Measurements from ENCODE around the gene NTRK1. TPM values are rescaled to one million over a fixed set of nuclear protein-coding genes. Genes with fewer than 3 reads are reported as not detected.

Gene NTRK1
- polyA plus RNA-seq, 10 donors: 0.17 to 1.1 (median 0.60) TPM

Other genes with a start within 250 kb of the NTRK1 start
- gene HAPLN2, start 241.4 kb upstream of the NTRK1 start, polyA plus RNA-seq (ENCODE audit: insufficient read length in 10 of 10): under 1 TPM in 8 of 10 donors, not detected in 2; 0.13 to 0.98 (median 0.27) TPM
- 1 to 10 TPM; 1.7 to 5.7 (median 2.1) TPM for gene BCAN, start 218.7 kb upstream of the NTRK1 start, polyA plus RNA-seq (ENCODE audit: insufficient read length in 10 of 10)
- gene NES, start 183.5 kb upstream of the NTRK1 start, polyA plus RNA-seq (ENCODE audit: insufficient read length in 10 of 10): 1,000 to 10,000 TPM in 1 of 10 donors, 100 to 1,000 TPM in 9; 584 to 1,081 (median 826) TPM
- gene CRABP2, start 155.3 kb upstream of the NTRK1 start, polyA plus RNA-seq (ENCODE audit: insufficient read length in 10 of 10): 100 to 1,000 TPM; 191 to 363 (median 287) TPM
- 10 to 100 TPM; 13.7 to 27.2 (median 18.3) TPM for gene METTL25B, start 132.4 kb upstream of the NTRK1 start, polyA plus RNA-seq (ENCODE audit: insufficient read length in 10 of 10)
- gene ISG20L2, start 132.1 kb upstream of the NTRK1 start, polyA plus RNA-seq (ENCODE audit: insufficient read length in 10 of 10): 10 to 100 TPM; 20.9 to 28.4 (median 25.2) TPM
- 10 to 100 TPM; 58.4 to 72.1 (median 65.6) TPM for gene MRPL24, start 119.8 kb upstream of the NTRK1 start, polyA plus RNA-seq (ENCODE audit: insufficient read length in 10 of 10)
- 100 to 1,000 TPM; 117 to 171 (median 142) TPM for gene HDGF, start 109.2 kb upstream of the NTRK1 start, polyA plus RNA-seq (ENCODE audit: insufficient read length in 10 of 10)
- gene PRCC, start 93.3 kb upstream of the NTRK1 start, polyA plus RNA-seq (ENCODE audit: insufficient read length in 10 of 10): 10 to 100 TPM; 49.9 to 78.1 (median 64.9) TPM
- 1 to 10 TPM in 1 of 10 donors, under 1 TPM in 9; 0.24 to 1.8 (median 0.67) TPM for gene SH2D2A, start 44.0 kb upstream of the NTRK1 start, polyA plus RNA-seq (ENCODE audit: insufficient read length in 10 of 10)
- under 1 TPM; 0.20 to 0.54 (median 0.33) TPM for gene INSRR, start 1.7 kb upstream of the NTRK1 start, polyA plus RNA-seq (ENCODE audit: insufficient read length in 10 of 10)
- 10 to 100 TPM; 18.1 to 30.3 (median 22.0) TPM for gene PEAR1, start 32.9 kb downstream of the NTRK1 start, polyA plus RNA-seq (ENCODE audit: insufficient read length in 10 of 10)
- 1 to 10 TPM in 3 of 10 donors, under 1 TPM in 7; 0.22 to 1.2 (median 0.81) TPM for gene LRRC71, start 59.8 kb downstream of the NTRK1 start, polyA plus RNA-seq (ENCODE audit: insufficient read length in 10 of 10)
- gene ARHGEF11, start 184.9 kb downstream of the NTRK1 start, polyA plus RNA-seq (ENCODE audit: insufficient read length in 10 of 10): 10 to 100 TPM; 16.3 to 24.9 (median 20.7) TPM
- under 1 TPM in 2 of 10 donors, not detected in 8; 0.08 to 0.11 TPM for gene ETV3L, start 238.9 kb downstream of the NTRK1 start, polyA plus RNA-seq (ENCODE audit: insufficient read length in 10 of 10)